Measurements from ENCODE around the gene PUM1.

- no peak for TF ChIP-seq POLR2A (IDR thresholded peaks at IDR 0.05)
- no peak for TF ChIP-seq CTCF (IDR thresholded peaks at IDR 0.05)
These were observed 9.6 kb downstream of the PUM1 start for GRCh38 chr1:31055953-31056352.
